K562 (cell line): ENCODE data around the gene PDK1. TPM values are rescaled to one million over a fixed set of nuclear protein-coding genes. Genes with fewer than 3 reads are reported as not detected.

Experiments
- BRCA1 ChIP-seq, 2 experiments: fragments of 450-650 bp in 1 of 2; sonication (generic) in 1 of 2; formaldehyde crosslinking in 1 of 2; IDR thresholded peaks; 2 replicates each; pipeline versions ENCODE4 v1.5.0 to v1.6.1; 2017 to 2020; ENCODE audit warnings: mild to moderate bottlenecking in 1 of 2, missing genetic modification reagents in 1 of 2
- DPF2 ChIP-seq: fragments of 450-650 bp; IDR thresholded peaks from 2 replicates; pipeline ENCODE4 v1.6.1; 2016
- ETV6 ChIP-seq, 3 experiments: fragments of 150-350 bp in 1 of 3; sonication (generic) in 1 of 3; formaldehyde crosslinking in 1 of 3; IDR thresholded peaks; 2 replicates each; pipeline versions ENCODE4 v1.6.1 to v1.8.0; 2014 to 2022; ENCODE audit warnings: borderline replicate concordance in 2 of 3, low read depth in 2 of 3, antibody characterized with exemption in 1 of 3, low read length in 1 of 3, mild to moderate bottlenecking in 1 of 3, missing genetic modification reagents in 1 of 3
- FOS ChIP-seq: IDR thresholded peaks from 3 replicates; pipeline ENCODE4 v1.6.1; 2011; ENCODE audit not compliant: insufficient read length; ENCODE audit errors: extremely low read depth
- FOSL1 ChIP-seq: fragments of 200-800 bp; sonication (Bioruptor generic); conservative IDR thresholded peaks from 2 replicates; pipeline ENCODE4 v1.6.1; 2016; ENCODE audit warnings: missing genetic modification characterization, missing compliant biosample characterization
- JUND ChIP-seq, 2 experiments: IDR thresholded peaks; 2 replicates in 1 of 2; 3 replicates in 1 of 2; pipeline ENCODE4 v1.6.1; 2011; ENCODE audit warnings: borderline replicate concordance in 2 of 2, low read depth in 2 of 2, low read length in 2 of 2, improper control_type of control experiment in 1 of 2, missing biosample characterization in 1 of 2, missing genetic modification characterization in 1 of 2, missing genetic modification reagents in 1 of 2
- KDM5B ChIP-seq: fragments of 200-600 bp; sonication (generic); IDR thresholded peaks from 2 replicates; pipeline ENCODE4 v1.6.1; 2012; ENCODE audit warnings: low read depth, mild to moderate bottlenecking, moderate library complexity, low read length, control low read depth, inconsistent platforms; ENCODE audit not compliant: insufficient replicate concordance
- MEF2D ChIP-seq: conservative IDR thresholded peaks from 2 replicates; pipeline ENCODE4 v1.6.1; 2016; ENCODE audit warnings: low read depth, missing genetic modification characterization, missing compliant biosample characterization
- SMARCA5 ChIP-seq: fragments of 450-650 bp; IDR thresholded peaks from 2 replicates; pipeline ENCODE4 v1.6.1; 2016
- TRIM24 ChIP-seq, 2 experiments: fragments of 450-650 bp; IDR thresholded peaks; 2 replicates each; pipeline ENCODE4 v1.6.1; 2016
- TRIM28 ChIP-seq: fragments of 450-650 bp; IDR thresholded peaks from 2 replicates; pipeline ENCODE4 v1.6.1; 2017
- TSC22D4 ChIP-seq: fragments of 450-650 bp; IDR thresholded peaks from 2 replicates; pipeline ENCODE4 v1.6.1; 2016; ENCODE audit warnings: missing genetic modification characterization, missing biosample characterization, control low read depth
- XRCC3 ChIP-seq: fragments of 450-650 bp; IDR thresholded peaks from 2 replicates; pipeline ENCODE4 v1.6.1; 2017; ENCODE audit warnings: mild to moderate bottlenecking, moderate library complexity
- polyA plus RNA-seq, 8 experiments: library from polyadenylated mRNA; depleted of rRNA in 4 of 8; stranded (reverse) in 5 of 8; unstranded in 3 of 8; fragments of >200 nt; fragmentation: Nextera tagmentation in 2 of 8; fragmentation: Illumina TruSeq in 1 of 8; extraction: Ambion mirVana in 2 of 8; extraction: Trizol in 1 of 8; gene quantifications; 2 replicates each; pipeline versions ENCODE4 v1.2.1 to v1.2.3, GENCODE V29; 2011 to 2014; ENCODE audit warnings: inconsistent platforms in 1 of 8, missing spikeins in 1 of 8
- total RNA-seq, 7 experiments: library from RNA; depleted of rRNA in 6 of 7; stranded (reverse); fragments of >200 nt in 6 of 7; fragmentation: Illumina TruSeq in 2 of 7; extraction: Trizol in 2 of 7; gene quantifications; 2 replicates each; pipeline versions ENCODE4 v1.2.1 to v1.2.3, GENCODE V29; 2011 to 2021; ENCODE audit warnings: low replicate concordance in 1 of 7
- TF ChIP-seq, protein P1 (sequence below): IDR thresholded peaks from 2 replicates; pipeline ENCODE4 v1.6.1; 2014; ENCODE audit warnings: antibody characterized with exemption
- TF ChIP-seq, protein P2 (sequence below): sonication (generic); formaldehyde crosslinking; IDR thresholded peaks from 2 replicates; pipeline ENCODE4 v1.8.1; 2023; ENCODE audit warnings: mild to moderate bottlenecking, missing genetic modification reagents
- TF ChIP-seq, protein P3 (sequence below): sonication (generic); formaldehyde crosslinking; IDR thresholded peaks from 2 replicates; pipeline ENCODE4 v1.8.0; 2022; ENCODE audit warnings: mild to moderate bottlenecking, low read depth, missing genetic modification reagents

The PDK1 gene
- total and polyA plus RNA-seq, 9 of the 15 experiments (the other 6 are each of a cell fraction or from before 2014, with no cell fraction given) = 3.5 to 176 (median 13.9) TPM

DNA sequence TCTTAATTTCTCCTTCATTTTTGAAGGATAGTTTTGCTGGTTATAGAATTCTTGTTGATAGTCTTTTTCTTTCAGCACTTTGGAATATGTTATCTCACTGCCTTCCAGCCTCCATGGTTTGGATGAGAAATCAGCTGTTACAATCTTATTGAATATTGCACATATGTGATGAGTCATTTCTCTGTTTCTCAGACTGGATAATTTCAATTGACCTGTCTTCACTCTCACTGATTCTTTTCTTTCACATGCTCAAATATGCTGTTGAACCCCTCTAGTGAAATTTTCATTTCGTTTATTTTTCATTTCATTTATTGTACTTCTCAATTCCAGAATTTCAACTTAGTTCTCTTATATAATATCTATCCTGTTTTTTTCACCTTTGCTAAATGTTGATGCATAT, 22.2 kb downstream of the PDK1 start (continued):
- TF ChIP-seq, protein P1, sequence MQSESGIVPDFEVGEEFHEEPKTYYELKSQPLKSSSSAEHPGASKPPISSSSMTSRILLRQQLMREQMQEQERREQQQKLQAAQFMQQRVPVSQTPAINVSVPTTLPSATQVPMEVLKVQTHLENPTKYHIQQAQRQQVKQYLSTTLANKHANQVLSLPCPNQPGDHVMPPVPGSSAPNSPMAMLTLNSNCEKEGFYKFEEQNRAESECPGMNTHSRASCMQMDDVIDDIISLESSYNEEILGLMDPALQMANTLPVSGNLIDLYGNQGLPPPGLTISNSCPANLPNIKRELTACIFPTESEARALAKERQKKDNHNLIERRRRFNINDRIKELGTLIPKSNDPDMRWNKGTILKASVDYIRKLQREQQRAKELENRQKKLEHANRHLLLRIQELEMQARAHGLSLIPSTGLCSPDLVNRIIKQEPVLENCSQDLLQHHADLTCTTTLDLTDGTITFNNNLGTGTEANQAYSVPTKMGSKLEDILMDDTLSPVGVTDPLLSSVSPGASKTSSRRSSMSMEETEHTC = no peak
- TF ChIP-seq JUND (IDR thresholded peaks at IDR 0.05; ENCODE audit: borderline replicate concordance, low read depth, low read length) = no peak
- 0 out of 3 replicates have a peak, but pooled peaks have one; percentile 17 for TF ChIP-seq JUND (tag; IDR thresholded peaks at IDR 0.05; ENCODE audit: borderline replicate concordance, low read depth, low read length)
- TF ChIP-seq TRIM28 = peak; percentile 98
- no peak for TF ChIP-seq KDM5B
- TF ChIP-seq DPF2 = 0 out of 2 replicates have a peak, but pooled peaks have one; percentile 20
- TF ChIP-seq MEF2D (tag) = no peak
- peak; percentile 56; the same call in 1 of the 2 replicates for TF ChIP-seq XRCC3
- TF ChIP-seq SMARCA5 = no peak
- TF ChIP-seq, protein P2, sequence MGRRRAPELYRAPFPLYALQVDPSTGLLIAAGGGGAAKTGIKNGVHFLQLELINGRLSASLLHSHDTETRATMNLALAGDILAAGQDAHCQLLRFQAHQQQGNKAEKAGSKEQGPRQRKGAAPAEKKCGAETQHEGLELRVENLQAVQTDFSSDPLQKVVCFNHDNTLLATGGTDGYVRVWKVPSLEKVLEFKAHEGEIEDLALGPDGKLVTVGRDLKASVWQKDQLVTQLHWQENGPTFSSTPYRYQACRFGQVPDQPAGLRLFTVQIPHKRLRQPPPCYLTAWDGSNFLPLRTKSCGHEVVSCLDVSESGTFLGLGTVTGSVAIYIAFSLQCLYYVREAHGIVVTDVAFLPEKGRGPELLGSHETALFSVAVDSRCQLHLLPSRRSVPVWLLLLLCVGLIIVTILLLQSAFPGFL (CRISPR knock-in tag) = no peak
- TF ChIP-seq TRIM24 (IDR thresholded peaks at IDR 0.05) = peak in 1 of 2 experiments; percentile 87
- TF ChIP-seq ETV6 (IDR thresholded peaks at IDR 0.05; ENCODE audit: borderline replicate concordance in 1 of 2, low read depth in 2 of 2, low read length in 1 of 2) = no peak
- TF ChIP-seq ETV6 (CRISPR knock-in tag; IDR thresholded peaks at IDR 0.05; ENCODE audit: borderline replicate concordance) = no peak
- TF ChIP-seq FOSL1 (tag) = 0 out of 2 replicates have a peak, but pooled peaks have one; percentile 15
- no peak for TF ChIP-seq BRCA1 (IDR thresholded peaks at IDR 0.05)
- TF ChIP-seq BRCA1 (CRISPR knock-in tag; IDR thresholded peaks at IDR 0.05) = no peak
- TF ChIP-seq FOS = no peak
- no peak for TF ChIP-seq TSC22D4 (tag)
- TF ChIP-seq, protein P3, sequence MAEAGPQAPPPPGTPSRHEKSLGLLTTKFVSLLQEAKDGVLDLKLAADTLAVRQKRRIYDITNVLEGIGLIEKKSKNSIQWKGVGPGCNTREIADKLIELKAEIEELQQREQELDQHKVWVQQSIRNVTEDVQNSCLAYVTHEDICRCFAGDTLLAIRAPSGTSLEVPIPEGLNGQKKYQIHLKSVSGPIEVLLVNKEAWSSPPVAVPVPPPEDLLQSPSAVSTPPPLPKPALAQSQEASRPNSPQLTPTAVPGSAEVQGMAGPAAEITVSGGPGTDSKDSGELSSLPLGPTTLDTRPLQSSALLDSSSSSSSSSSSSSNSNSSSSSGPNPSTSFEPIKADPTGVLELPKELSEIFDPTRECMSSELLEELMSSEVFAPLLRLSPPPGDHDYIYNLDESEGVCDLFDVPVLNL (CRISPR knock-in tag) = no peak
